IPS DF 6.9 (cell line): ENCODE data around the gene APOL1.
"Not testable (repeated sequence)": the region's sequence is repeated elsewhere in the genome, so short reads cannot be mapped to it uniquely, and the experiment has no call there.

ENCODE experiments used
- DNase-seq: peaks from one replicate; pipeline ENCODE4 v3.0.0-alpha.2; 2013; ENCODE audit warnings: low read depth, low spot score
- H3K27ac ChIP-seq: one replicate; pipeline ENCODE4 v1.5.1; 2013; ENCODE audit warnings: low read length, control low read depth
- H3K27me3 ChIP-seq: 2 replicates; pipeline ENCODE4 v1.6.1; 2013; ENCODE audit warnings: mild to moderate bottlenecking, low read length; ENCODE audit not compliant: control insufficient read depth, insufficient read depth
- H3K36me3 ChIP-seq: 2 replicates; pipeline ENCODE4 v1.6.1; 2013; ENCODE audit warnings: low read length; ENCODE audit not compliant: control insufficient read depth, insufficient read depth
- H3K4me1 ChIP-seq: 2 replicates; pipeline ENCODE4 v1.6.1; 2013; ENCODE audit warnings: low read length; ENCODE audit not compliant: control insufficient read depth, insufficient read depth
- H3K4me3 ChIP-seq: 2 replicates; pipeline ENCODE4 v1.5.1; 2013; ENCODE audit warnings: mild to moderate bottlenecking, low read length
- H3K9me3 ChIP-seq: 2 replicates; pipeline ENCODE4 v1.6.1; 2013; ENCODE audit warnings: low read length, inconsistent platforms; ENCODE audit not compliant: control insufficient read depth, insufficient read depth
- WGBS: extraction: QIAGEN DNeasy Blood & Tissue Kit; methylation state at CpG from one replicate; pipeline ENCODE4 v1.1.7; 2013; ENCODE audit warnings: mixed read lengths, missing lambda C conversion rate; ENCODE audit not compliant: insufficient read length, insufficient coverage; 5-methylcytosine and 5-hydroxymethylcytosine counted together

The APOL1 gene

DNA sequence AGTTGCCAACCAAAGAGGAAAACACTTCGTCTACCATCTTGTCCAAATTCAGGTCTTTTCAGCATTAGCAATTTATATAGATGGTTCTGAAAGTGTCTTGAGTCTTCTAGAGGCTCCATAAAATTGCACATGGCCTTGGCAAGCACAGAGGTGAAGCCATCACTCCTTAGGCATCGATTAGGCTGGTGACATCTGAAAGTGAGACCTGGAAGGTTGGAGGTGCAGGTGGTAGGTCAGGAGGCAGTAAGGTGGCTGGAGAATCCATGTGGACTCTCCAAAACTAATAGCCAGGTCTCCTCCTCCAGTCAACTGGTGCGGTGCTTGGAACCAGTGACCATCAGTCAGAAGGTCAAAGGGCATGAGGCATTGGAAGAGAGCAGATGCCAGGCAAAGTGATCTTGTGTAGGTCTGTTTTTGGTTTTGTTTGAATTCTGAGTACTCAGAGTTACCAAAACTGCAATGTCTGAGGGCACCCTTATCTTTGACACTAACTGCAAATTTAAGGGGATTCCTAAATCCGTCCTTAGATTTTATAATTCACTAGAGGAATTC, 7.1 kb upstream of the APOL1 start:
- Histone ChIP-seq H3K4me3 (no peak overlapping the region), H3K9me3 (no peaks in the 10 kb centered on the region), H3K27ac (no peak overlapping the region), H3K27me3 (no peaks in the 10 kb centered on the region), H3K4me1 (no peaks in the 10 kb centered on the region), H3K36me3 (no peaks in the 10 kb centered on the region)
- WGBS = no CpG with 5 or more reads among the region's 4 CpGs
- DNase-seq = no peak

DNA sequence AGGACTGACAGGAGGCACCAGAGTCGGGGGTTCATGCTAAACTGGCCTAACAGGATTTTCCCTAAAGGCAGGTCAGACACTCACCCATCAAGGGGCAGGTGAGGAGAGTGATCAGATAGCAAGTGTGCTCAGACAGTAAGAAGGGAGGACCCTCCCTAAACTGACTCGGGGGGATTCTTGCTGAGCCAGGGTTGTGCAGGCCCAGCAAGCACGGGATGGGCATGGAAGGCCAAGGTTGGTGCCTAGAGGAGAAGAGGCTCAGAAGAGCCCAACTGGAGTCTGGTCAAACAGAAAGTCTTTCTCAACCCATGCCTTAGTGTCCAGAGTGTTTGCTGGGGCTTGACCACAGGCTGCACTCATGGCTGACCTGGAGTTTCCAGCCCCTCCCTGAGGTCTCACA, 6.2 kb upstream of the APOL1 start:
- no peaks in the 10 kb centered on the region for H3K27me3 ChIP-seq
- H3K4me1 ChIP-seq = no peaks in the 10 kb centered on the region
- H3K4me3 ChIP-seq = no peak overlapping the region
- no peak for DNase-seq
- no peaks in the 10 kb centered on the region for H3K36me3 ChIP-seq
- no CpG with 5 or more reads among the region's 3 CpGs for WGBS
- H3K27ac ChIP-seq = no peak overlapping the region
- no peaks in the 10 kb centered on the region for H3K9me3 ChIP-seq

DNA sequence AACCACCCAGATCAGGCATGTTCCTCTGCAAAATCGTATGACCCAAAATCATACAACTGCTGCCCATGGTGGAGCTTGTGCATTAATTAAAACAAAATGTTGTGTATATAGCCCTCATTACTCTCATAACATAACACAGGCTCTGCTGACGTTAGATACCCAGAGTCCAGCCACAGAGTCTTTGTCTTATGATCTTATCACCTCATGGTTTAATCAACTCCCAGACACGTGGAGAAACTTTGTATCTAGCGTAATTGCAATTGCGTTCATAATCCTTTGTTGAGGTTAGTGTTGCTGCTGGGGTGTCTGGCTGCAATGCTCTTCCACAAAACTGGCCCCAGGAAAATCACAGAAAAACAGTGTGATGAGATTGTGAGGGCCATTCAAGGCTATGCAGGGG, 5.0 kb upstream of the APOL1 start:
- Histone ChIP-seq H3K4me1 (no peaks in the 10 kb centered on the region), H3K9me3 (no peaks in the 10 kb centered on the region), H3K27ac (no peak overlapping the region), H3K4me3 (no peak overlapping the region), H3K27me3 (no peaks in the 10 kb centered on the region), H3K36me3 (no peaks in the 10 kb centered on the region)
- no CpG with 5 or more reads among the region's 5 CpGs for WGBS
- DNase-seq = no peak

DNA sequence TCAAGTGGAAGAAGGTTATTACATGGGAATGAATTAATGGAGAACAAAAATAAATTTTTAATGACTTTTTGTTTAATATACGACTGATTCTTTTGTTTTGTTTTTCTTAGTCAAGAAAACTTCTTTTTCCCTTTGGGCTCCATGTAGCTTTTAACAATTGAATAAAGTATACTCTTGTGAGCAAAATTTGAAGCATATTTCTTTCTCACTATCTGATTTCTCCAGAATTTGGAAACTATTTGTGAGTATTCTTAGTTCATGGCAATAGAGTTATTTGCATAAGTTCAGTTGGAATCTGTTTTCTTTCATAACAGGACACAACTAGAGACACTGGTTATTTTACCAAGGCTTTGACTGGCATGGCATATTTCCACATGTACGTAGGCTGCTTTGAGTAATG, 3.8 kb upstream of the APOL1 start:
- no CpG with 5 or more reads among the region's 2 CpGs for WGBS
- H3K27ac ChIP-seq = no peak overlapping the region
- no peaks in the 10 kb centered on the region for H3K27me3 ChIP-seq
- H3K4me1 ChIP-seq = no peaks in the 10 kb centered on the region
- no peaks in the 10 kb centered on the region for H3K36me3 ChIP-seq
- no peaks in the 10 kb centered on the region for H3K9me3 ChIP-seq
- no peak overlapping the region for H3K4me3 ChIP-seq
- DNase-seq = no peak

DNA sequence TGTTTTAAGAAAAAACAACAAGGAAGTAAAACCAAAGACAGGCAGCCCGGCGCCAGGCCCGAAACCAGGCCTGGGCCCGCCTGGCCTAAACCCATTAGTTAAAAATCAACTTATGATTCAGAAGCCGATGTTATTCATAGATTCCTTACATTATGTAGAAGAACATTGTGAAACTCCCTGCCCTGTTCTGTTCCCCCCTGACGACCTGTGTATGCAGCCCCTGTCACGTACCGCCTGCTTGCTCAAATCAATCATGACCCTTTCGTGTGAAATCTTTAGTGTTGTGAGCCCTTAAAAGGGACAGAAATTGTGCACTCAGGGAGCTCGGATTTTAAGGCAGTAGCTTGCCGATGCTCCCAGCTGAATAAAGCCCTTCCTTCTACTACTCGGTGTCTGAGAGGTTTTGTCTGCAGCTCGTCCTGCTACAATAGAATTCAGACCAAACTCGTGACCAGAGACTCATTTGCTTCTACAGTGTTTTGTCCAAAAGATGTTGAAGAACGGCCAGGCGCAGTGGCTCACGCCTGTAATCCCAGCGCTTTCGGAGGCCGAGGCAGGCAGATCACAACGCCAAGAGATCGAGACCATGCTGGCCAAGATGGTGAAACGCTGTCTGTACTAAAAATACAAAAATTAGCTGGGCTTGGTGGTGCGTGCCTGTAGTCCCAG, 2.5 kb upstream of the APOL1 start:
- WGBS = no CpG with 5 or more reads among the region's 24 CpGs
- not testable (repeated sequence) for H3K27me3 ChIP-seq, H3K4me1 ChIP-seq, DNase-seq, H3K4me3 ChIP-seq, H3K27ac ChIP-seq, H3K36me3 ChIP-seq, H3K9me3 ChIP-seq

DNA sequence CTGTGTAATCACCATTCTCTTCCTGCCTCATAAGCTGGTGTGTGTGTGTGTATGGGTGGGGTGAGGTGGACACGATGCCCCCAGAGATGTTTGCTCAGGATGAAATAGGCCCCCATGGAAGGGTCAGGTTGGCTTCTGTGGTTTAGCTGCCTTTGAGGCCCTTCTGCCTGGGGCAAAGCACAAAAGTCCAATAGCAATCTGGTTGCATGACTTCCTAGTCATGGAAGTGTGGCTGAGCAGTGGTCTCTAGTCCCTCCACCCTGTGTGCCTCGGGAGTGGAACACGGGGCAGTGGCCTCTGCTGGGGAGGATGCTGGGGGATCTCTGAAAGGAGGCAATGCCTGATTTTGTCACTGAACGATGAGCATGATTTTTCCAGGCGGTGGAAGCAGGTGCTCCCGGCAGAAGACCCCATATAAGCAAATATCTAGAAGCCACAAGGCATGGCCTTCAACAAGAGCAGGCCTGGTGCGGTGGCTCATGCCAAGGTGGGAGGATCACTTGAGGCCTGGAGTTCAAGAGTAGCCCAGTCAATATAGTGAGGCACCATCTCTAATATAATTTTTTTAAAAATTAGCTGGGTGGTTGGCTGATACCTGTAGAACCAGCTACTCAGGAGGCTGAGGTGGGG, 839 bp upstream of the APOL1 start:
- not testable (repeated sequence) for H3K4me3 ChIP-seq, H3K27ac ChIP-seq, H3K4me1 ChIP-seq, DNase-seq, H3K36me3 ChIP-seq, H3K27me3 ChIP-seq, H3K9me3 ChIP-seq
- WGBS = no CpG with 5 or more reads among the region's 7 CpGs

DNA sequence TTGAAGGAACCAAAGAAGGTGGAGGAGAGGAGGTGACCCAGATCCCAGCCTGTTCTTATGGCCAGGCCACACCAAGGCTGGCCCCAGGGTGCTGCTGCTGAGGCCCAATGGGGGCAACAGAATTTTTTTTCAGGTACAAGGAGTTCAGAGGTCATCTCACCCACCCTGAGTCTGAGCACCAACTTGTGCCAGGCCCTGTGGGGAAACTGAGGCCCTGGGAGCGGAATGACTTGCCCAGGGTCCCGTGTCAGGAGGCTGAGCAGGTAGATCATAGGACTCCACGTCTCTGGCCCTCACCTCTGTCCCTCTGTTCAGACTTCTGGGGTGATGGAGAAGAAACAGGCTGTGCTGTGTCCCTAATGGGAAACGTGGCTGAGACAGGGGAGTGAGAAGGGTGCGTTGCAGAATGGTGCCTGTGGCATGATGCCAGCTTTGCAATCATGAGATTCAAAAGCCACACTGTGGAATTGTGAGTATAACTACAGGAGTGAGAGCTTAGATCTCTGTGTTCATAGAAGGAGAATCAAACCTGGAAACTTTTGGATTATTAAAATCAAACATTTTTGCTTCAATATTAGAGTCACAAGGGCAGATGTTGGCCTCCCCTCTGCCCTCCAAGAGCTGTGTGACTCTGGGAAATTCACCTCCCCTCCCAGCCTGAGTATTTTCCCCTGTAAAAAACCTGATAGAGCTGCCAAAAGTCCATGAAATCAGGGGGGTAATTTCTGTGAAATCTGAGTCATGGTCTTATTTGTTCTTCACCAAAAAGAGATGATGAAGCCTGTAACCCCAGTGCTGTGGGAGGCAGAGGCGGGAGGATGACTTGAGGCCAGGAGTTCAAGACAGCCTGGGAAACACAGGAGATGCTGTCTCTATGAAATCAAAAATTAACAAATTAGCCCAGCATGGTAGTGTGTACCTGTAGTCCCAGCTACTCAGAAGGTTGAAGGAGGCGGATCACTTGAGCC, 874 bp downstream of the APOL1 start:
- Histone ChIP-seq H3K4me3 (no peak overlapping the region), H3K4me1 (peaks cover 2% of the 10 kb centered on the region), H3K27me3 (no peaks in the 10 kb centered on the region), H3K27ac (no peak overlapping the region), H3K36me3 (no peaks in the 10 kb centered on the region), H3K9me3 (no peaks in the 10 kb centered on the region)
- DNase-seq = no peak
- no CpG with 5 or more reads among the region's 7 CpGs for WGBS

DNA sequence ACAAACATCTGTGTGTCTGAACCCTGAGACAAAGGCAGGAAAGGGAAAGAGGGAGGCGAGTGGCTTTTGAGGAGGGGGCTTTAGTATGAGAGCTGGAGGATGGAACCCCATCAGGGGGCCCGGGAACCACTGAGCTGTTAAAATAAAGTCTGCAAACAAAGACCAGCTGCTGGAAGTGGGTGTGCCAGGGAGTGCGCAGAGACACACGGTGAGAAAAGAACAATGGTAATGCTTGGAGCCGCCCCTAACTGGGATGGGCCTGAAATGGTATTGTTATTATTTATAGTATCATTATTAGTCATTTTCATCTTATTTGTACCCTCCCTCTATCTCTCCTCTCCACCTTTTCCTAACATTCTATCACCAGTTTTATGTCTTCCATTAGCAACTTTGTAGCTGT, 2.6 kb downstream of the APOL1 start:
- H3K36me3 ChIP-seq, H3K27ac ChIP-seq, H3K9me3 ChIP-seq, H3K27me3 ChIP-seq, H3K4me3 ChIP-seq, H3K4me1 ChIP-seq, DNase-seq: not testable (repeated sequence)
- no CpG with 5 or more reads among the region's 5 CpGs for WGBS

DNA sequence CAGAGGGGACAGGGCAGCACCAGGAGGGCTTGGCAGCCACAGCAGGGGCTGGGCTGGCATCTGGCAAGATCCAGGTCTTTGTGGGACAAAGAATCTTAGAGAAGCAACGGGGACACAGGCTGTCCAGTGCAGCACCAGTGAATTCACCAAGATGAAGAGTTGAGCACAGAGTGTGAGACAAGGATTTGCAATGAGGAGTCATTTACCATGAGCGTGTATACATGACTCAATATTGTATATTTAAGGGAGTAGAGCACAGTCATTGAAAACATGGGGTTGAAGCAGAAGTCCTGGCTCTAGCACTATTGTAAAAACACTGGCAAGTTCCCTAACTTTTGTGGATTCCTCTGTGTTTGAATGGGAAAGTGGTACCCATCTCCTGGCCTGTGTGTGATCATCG, 3.5 kb downstream of the APOL1 start:
- WGBS = no CpG with 5 or more reads among the region's 3 CpGs
- Histone ChIP-seq H3K9me3 (no peaks in the 10 kb centered on the region), H3K4me1 (peaks cover 7% of the 10 kb centered on the region), H3K27ac (no peak overlapping the region), H3K27me3 (no peaks in the 10 kb centered on the region), H3K36me3 (no peaks in the 10 kb centered on the region), H3K4me3 (no peak overlapping the region)
- DNase-seq = no peak

DNA sequence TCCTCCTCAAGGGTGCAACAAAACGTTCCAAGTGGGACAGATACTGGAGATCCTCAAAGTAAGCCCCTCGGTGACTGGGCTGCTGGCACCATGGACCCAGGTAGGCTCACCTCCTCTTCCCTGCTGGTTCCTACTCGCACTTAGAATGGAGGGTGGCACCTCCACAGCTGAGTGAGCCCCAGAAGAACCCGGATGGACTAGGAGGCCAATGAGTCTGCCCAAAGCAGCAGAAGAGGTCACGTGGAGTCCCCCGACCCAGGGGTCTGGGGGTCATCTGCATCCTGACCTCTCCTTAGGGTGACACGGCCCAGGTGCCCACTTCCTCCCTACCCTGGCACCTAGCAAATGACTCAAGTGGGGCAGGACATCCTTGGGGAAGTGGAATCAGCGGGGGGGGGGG, 4.4 kb downstream of the APOL1 start:
- Histone ChIP-seq H3K9me3 (no peaks in the 10 kb centered on the region), H3K4me1 (peaks cover 7% of the 10 kb centered on the region), H3K36me3 (no peaks in the 10 kb centered on the region), H3K4me3 (no peak overlapping the region), H3K27ac (no peak overlapping the region), H3K27me3 (no peaks in the 10 kb centered on the region)
- no CpG with 5 or more reads among the region's 8 CpGs for WGBS
- DNase-seq = no peak
